HG03378 (cell line): ENCODE data around the gene HDHD5.

ENCODE experiments used
- ATAC-seq: cut with Tn5 transposase; IDR thresholded peaks from one replicate; pipeline ENCODE4 v1.9.1; 2021; ENCODE audit warnings: mild to moderate bottlenecking, moderate library complexity; ENCODE audit not compliant: unreplicated experiment

HDHD5 gene

GRCh38 chr22:17108256-17109112 is 50.6 kb downstream of the HDHD5 start:
- no peak for ATAC-seq

DNA sequence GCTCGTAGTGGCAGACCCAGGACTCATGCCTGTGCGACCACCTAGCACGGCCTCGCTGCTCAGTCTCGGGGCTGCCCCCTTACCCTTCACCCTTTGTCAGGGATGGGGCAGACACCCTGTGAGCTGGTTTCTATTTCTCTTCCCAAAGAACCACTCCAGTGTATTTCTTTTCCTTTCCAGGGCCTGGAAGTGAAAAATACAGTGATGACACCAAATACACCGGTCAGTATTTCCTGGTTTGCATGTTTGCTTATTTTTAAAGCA is 51.6 kb downstream of the HDHD5 start:
- ATAC-seq = no peak

DNA sequence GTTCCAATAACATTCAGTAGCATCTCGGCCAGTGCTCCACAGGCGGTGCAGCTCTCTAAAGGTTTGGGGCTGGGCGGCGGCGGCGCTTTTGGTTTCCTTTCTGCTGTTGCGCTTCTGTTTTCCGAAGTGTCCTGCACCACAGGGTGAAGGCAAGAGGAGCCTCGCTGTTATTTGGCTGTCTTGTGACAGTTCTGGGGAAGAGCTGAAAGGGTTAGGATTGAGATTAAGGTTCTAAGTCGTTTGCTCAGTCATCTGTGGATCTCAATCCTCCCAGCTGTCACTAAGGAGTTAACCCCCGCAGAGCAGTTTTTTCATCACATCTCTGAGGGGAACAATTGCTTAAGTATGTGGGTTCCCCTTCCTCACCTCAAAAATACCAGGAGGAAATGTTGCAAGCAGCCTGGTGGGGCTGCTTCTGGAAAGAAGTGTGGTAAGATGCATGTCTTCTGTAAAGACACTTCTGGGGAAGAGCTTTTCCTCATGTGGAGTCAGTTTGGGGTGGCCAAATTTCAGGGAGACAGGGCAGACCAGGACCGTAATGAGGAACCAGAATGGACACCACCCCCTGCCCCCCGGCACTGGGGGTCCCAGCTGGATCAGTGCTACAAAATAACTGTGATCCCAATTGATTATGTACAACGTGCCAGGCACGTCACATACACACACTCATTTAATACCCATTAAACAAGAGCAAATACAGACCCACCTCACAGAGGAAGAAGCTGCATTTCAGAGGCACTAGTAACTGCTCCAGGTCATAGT is 52.1 kb downstream of the HDHD5 start:
- no peak for ATAC-seq

DNA sequence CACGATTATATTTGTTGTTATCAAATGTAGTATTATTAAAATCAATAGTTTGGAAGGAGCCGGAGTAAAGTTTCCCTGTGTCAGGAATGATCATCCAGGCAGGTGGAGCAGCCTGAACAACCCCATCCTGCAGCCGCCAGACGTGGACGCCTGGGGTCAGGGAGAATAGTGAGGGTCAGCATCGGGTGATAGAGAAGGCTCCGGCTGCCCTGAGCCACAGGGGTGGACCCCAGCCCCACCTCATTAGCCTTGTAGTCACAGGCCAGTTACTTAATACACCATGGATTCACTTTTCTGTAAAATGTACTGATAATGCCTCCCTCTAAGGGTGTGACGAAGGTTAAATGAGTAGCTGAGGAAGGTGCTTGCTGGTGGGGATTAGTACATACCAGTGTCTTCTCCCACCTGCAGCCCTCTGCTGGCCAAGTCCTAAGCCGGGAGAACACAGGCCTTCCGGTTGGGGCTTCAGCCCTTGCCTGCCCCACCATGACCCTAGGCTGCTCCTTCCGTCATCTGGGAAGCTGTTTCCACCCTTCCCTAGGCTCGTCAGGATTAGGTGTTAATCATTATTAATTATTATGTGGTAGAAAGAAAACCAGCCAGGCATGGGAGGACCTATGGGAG is 52.8 kb downstream of the HDHD5 start:
- ATAC-seq = no peak

DNA sequence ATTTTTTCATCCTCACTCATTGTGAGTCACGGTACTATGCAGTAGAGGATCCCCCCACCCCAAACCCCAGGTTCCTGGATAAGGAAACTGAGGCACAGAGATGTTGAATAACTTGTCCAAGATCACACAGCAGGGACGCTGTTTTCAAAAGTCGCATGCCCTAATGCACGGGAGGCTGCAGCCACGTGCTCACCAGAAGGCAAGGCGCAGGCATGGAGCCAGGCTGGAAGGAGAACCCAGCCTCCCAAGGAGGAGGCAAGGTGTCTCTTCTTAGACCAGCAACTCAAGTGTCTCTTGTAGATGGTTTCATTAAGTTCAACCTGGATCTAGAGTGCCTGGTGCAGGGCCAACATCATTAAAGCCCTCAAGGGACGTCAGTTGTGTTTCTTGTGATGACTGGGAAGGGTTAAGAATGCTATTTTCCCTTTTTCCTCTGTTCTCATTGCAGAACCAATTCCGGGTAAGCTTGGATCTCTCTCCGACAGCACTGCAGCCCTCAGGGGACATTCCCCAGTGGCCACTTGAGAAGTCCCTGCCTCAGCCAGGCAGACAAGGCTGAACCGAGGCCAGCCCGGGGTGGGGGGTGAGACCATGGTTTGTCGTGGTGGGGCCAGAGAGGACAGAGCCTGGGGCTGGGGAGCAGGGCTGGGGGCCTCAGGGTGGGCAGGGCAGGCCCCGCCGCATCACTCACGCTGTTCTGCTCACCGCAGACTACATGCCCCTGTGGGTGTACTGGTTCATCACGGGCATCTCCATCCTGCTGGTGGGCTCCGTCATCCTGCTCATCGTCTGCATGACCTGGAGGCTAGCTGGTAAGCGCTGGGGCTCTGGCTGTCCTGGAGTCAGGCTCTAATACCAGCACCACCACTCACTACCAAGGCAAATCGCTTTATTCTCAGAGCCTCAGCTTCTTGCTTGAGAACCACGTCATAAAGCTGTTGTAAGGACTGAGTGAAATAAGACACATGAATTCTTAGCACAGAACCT is 53.6 kb downstream of the HDHD5 start:
- no peak for ATAC-seq

- no peak for ATAC-seq
Measured at GRCh38 chr22:17104336-17104935, 54.6 kb downstream of the HDHD5 start.

- no peak for ATAC-seq
Measured at GRCh38 chr22:17103351-17103750, 55.7 kb downstream of the HDHD5 start.

DNA sequence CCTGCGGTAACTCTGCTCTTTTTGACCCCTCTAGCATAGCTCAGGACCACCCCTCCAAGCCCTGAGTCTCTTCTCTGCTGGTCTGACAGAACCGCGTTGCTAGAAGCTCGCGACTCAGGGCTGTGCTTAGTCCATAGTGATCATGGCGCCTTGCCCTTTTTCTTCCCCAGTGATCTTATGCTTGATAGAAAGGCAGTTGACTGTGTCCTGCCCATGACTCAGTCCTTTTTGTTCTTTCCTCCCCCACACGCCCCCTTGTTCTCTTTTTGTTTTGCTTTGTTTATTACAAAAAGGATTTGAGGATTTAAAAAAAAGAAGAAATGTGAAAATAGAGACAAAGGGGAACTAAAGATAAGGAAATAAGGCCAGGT is 56.8 kb downstream of the HDHD5 start:
- ATAC-seq = no peak

GRCh38 chr22:17101475-17102296 is 57.4 kb downstream of the HDHD5 start:
- ATAC-seq = no peak

- no peak for ATAC-seq
Measured at GRCh38 chr22:17100621-17101020, 58.5 kb downstream of the HDHD5 start.

- no peak for ATAC-seq
Measured at GRCh38 chr22:17098379-17098819, 60.7 kb downstream of the HDHD5 start.

GRCh38 chr22:17097701-17098100 is 61.4 kb downstream of the HDHD5 start:
- no peak for ATAC-seq

DNA sequence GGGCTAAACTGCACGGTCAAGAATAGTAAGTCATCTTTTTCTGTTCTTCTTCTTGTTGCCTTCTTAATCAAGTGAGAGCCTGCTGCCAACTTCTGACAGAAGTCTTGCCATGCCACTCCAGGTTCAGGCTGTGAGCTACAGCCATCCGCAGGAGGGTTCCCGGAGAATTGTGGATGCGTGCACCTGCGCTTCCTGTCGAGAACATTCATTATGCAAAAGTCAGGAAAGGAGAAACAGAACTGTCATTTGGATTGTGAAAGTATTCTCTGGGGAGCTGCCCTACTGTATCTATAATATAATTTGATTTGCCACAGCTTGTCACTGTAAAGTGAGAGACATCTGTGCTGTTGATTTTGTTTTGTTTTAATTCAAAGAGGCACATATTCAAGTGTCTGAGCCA is 62.0 kb downstream of the HDHD5 start:
- ATAC-seq = no peak

GRCh38 chr22:17096071-17096470 is 63.0 kb downstream of the HDHD5 start:
- ATAC-seq = no peak

DNA sequence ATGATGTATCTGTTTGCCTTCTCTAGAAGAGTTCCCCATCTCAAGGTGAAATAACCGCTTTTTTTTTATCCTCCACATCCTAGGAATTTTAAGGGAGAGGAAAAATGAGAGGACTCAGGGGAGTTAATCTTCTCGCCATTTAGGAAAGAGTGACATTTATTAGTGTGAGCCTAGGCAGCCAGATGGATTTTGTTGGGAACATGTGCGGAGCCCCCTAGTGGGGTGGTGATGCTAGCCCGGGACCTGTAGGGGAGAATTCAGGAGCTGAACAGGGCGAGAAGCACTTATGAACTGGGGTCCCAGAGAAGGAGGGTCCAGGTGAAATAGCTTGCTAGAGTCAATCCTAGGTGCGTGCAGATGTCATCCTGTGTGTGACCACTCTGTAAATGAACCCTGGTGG is 63.5 kb downstream of the HDHD5 start:
- ATAC-seq = no peak

DNA sequence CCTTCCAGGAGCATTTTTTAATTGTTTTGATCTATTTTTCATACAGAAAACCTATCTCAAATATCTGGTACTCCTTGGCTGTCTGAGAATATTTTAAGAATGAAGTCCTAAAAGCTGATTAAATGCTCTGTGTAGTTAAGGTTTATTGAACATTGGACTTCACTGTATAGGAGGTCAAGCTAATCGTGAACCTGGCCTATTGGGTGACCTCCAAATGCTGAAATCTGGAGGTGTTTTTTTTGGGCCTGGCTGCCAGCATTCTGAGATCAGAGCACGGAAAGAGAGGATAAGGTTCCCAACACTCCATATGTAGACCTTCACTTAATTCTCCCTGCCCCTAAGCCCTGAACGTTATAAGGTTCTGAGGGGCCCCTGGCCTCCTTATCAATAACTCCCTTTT is 66.0 kb downstream of the HDHD5 start:
- ATAC-seq = no peak

DNA sequence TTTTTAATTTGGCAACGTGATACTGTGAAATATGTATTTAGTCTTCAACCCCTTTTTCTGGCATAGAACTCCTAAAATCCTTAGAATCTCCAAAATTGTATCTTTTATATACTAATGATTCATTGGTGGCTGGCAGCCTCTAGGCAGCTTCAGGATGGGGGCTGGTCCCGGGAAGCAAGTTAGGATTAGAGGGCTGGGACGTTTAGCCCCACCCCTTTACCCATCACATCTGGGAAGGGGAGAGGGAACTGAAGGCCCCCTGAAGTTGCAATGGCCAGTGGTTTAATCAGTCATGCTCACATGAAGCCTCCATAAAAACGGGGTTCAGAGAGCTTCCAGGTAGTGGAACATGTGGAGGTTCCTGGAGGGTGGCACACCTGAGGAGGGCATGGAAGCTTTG is 67.2 kb downstream of the HDHD5 start:
- no peak for ATAC-seq

DNA sequence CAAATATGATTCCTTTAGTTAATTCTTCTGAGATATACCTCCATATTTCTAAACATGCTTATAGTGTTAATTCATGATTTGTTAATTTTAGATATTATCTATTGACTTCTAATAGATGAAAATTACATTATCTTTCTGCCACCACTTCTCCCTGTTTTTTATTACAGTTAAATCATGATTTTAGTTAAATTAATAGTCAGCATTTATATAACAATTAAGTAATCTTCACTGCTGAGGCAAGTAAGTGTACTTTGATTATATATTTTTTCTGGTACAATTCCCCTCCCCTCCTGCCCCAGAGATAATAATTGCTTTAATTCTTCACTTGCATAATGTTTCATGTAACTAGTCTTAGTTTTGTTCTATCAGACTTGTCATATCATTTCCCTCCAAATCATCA is 68.5 kb downstream of the HDHD5 start:
- no peak for ATAC-seq
